ENCODE results near the gene ST14.

GRCh38 chr11:130171534-130171933 is 12.0 kb downstream of the ST14 start:
- TF ChIP-seq, protein P1, sequence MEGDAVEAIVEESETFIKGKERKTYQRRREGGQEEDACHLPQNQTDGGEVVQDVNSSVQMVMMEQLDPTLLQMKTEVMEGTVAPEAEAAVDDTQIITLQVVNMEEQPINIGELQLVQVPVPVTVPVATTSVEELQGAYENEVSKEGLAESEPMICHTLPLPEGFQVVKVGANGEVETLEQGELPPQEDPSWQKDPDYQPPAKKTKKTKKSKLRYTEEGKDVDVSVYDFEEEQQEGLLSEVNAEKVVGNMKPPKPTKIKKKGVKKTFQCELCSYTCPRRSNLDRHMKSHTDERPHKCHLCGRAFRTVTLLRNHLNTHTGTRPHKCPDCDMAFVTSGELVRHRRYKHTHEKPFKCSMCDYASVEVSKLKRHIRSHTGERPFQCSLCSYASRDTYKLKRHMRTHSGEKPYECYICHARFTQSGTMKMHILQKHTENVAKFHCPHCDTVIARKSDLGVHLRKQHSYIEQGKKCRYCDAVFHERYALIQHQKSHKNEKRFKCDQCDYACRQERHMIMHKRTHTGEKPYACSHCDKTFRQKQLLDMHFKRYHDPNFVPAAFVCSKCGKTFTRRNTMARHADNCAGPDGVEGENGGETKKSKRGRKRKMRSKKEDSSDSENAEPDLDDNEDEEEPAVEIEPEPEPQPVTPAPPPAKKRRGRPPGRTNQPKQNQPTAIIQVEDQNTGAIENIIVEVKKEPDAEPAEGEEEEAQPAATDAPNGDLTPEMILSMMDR (IDR thresholded peaks at IDR 0.05): no peak
- TF ChIP-seq POLR2AphosphoS5 (IDR thresholded peaks at IDR 0.05; ENCODE audit: low read depth, low read length): no peak
- TF ChIP-seq SIN3A (IDR thresholded peaks at IDR 0.05; ENCODE audit: borderline replicate concordance, insufficient read depth, low read depth, low read length): no peak
- TF ChIP-seq REST (IDR thresholded peaks at IDR 0.05; ENCODE audit: insufficient read depth in 1 of 2, low read depth in 2 of 2, low read length in 1 of 2): no peak
- TF ChIP-seq TCF7L2 (IDR thresholded peaks at IDR 0.05; ENCODE audit: low read depth, low read length): no peak
